Parathyroid adenoma (tissue), 2 donors: ENCODE data around the gene FOLR1.

Experiments
- H2AFZ ChIP-seq: fragments of 300-600 bp; sonication (generic); one replicate; pipeline ENCODE4 v1.7.0; 2017; ENCODE audit warnings: antibody characterized with exemption, mild to moderate bottlenecking
- H3K27ac ChIP-seq: fragments of 300-600 bp; sonication (generic); one replicate; pipeline ENCODE4 v1.7.0; 2017
- H3K27me3 ChIP-seq: fragments of 300-600 bp; sonication (generic); one replicate; pipeline ENCODE4 v1.7.0; 2017; ENCODE audit warnings: low read length; ENCODE audit not compliant: control insufficient read depth, insufficient read depth
- H3K36me3 ChIP-seq: fragments of 300-600 bp; sonication (generic); one replicate; pipeline ENCODE4 v1.7.0; 2017; ENCODE audit warnings: low read length; ENCODE audit not compliant: control insufficient read depth, insufficient read depth
- H3K4me1 ChIP-seq: fragments of 300-600 bp; sonication (generic); one replicate; pipeline ENCODE4 v1.7.0; 2017; ENCODE audit warnings: control low read depth
- H3K4me2 ChIP-seq: fragments of 300-600 bp; sonication (generic); one replicate; pipeline ENCODE4 v1.7.0; 2017; ENCODE audit warnings: low read length
- H3K4me3 ChIP-seq: fragments of 300-600 bp; sonication (generic); one replicate; pipeline ENCODE4 v1.7.0; 2017; ENCODE audit warnings: low read depth, low read length
- H3K79me2 ChIP-seq: fragments of 300-600 bp; sonication (generic); one replicate; pipeline ENCODE4 v1.7.0; 2017; ENCODE audit warnings: control low read depth
- H3K9ac ChIP-seq: fragments of 300-600 bp; sonication (generic); one replicate; pipeline ENCODE4 v1.7.0; 2017; ENCODE audit warnings: mild to moderate bottlenecking
- H3K9me3 ChIP-seq: fragments of 300-600 bp; sonication (generic); one replicate; pipeline ENCODE4 v1.7.0; 2017; ENCODE audit warnings: low read length; ENCODE audit not compliant: control insufficient read depth
- CTCF ChIP-seq: fragments of 300-600 bp; sonication (generic); IDR thresholded peaks from one replicate; pipeline ENCODE4 v1.7.0; 2017; ENCODE audit warnings: antibody characterized with exemption, mild to moderate bottlenecking
- donor health status: primary hyperparathyroidism.

FOLR1 gene

GRCh38 chr11:72230764-72231365 is 38.9 kb downstream of the FOLR1 start:
- Histone ChIP-seq H3K36me3 (no peaks in the 10 kb centered on the region), H3K4me3 (no peak overlapping the region), H3K9ac (no peak overlapping the region), H3K27ac (no peak overlapping the region), H3K4me2 (no peak overlapping the region), H3K79me2 (no peaks in the 10 kb centered on the region), H2AFZ (no peak overlapping the region), H3K27me3 (no peaks in the 10 kb centered on the region), H3K9me3 (no peaks in the 10 kb centered on the region), H3K4me1 (no peaks in the 10 kb centered on the region)
- TF ChIP-seq CTCF, result no peak

GRCh38 chr11:72231396-72232259 is 39.7 kb downstream of the FOLR1 start:
- Histone ChIP-seq H3K4me1 (no peaks in the 10 kb centered on the region), H3K4me2 (no peak overlapping the region), H3K36me3 (no peaks in the 10 kb centered on the region), H3K27me3 (no peaks in the 10 kb centered on the region), H3K27ac (no peak overlapping the region), H2AFZ (no peak overlapping the region), H3K79me2 (no peaks in the 10 kb centered on the region), H3K9ac (no peak overlapping the region), H3K9me3 (no peaks in the 10 kb centered on the region), H3K4me3 (no peak overlapping the region)
- no peak for TF ChIP-seq CTCF

GRCh38 chr11:72232260-72233055 is 40.5 kb downstream of the FOLR1 start:
- Histone ChIP-seq H3K27ac (no peak overlapping the region), H3K36me3 (no peaks in the 10 kb centered on the region), H3K4me3 (no peak overlapping the region), H3K79me2 (no peaks in the 10 kb centered on the region), H3K4me1 (no peaks in the 10 kb centered on the region), H3K27me3 (no peaks in the 10 kb centered on the region), H3K4me2 (no peak overlapping the region), H3K9me3 (no peaks in the 10 kb centered on the region), H2AFZ (no peak overlapping the region), H3K9ac (no peak overlapping the region)
- TF ChIP-seq CTCF, result no peak

- Histone ChIP-seq H3K27me3 (no peaks in the 10 kb centered on the region), H2AFZ (no peak overlapping the region), H3K27ac (no peak overlapping the region), H3K4me1 (no peaks in the 10 kb centered on the region), H3K36me3 (no peaks in the 10 kb centered on the region), H3K9me3 (no peaks in the 10 kb centered on the region), H3K9ac (no peak overlapping the region), H3K4me3 (no peak overlapping the region), H3K79me2 (no peaks in the 10 kb centered on the region), H3K4me2 (no peak overlapping the region)
- no peak for TF ChIP-seq CTCF
Observed at GRCh38 chr11:72233056-72233772, 41.3 kb downstream of the FOLR1 start.
